KMS-11 (cell line): ENCODE results near the gene PEF1.
A peak's percentile ranks its signal among the peaks of the same experiment; 100 is the strongest.

Source experiments
- H2AFZ ChIP-seq: fragments of 200-600 bp; sonication (generic); 2 replicates; pipeline ENCODE4 v1.6.1; 2016; ENCODE audit warnings: antibody characterized with exemption, mixed run types, low read depth
- H3K27ac ChIP-seq: fragments of 200-600 bp; sonication (generic); 2 replicates; pipeline ENCODE4 v1.6.1; 2016; ENCODE audit warnings: mild to moderate bottlenecking, mixed run types
- H3K27me3 ChIP-seq: fragments of 200-600 bp; sonication (generic); 2 replicates; pipeline ENCODE4 v1.6.1; 2017; ENCODE audit warnings: mild to moderate bottlenecking, low read depth, mixed run types, moderate library complexity; ENCODE audit not compliant: insufficient read depth
- H3K36me3 ChIP-seq: fragments of 200-600 bp; sonication (generic); 2 replicates; pipeline ENCODE4 v1.6.1; 2017; ENCODE audit warnings: mild to moderate bottlenecking, mixed run types; ENCODE audit not compliant: insufficient read depth
- H3K4me1 ChIP-seq: fragments of 200-600 bp; sonication (generic); 2 replicates; pipeline ENCODE4 v1.6.1; 2016; ENCODE audit warnings: mild to moderate bottlenecking, low read depth, mixed run types; ENCODE audit not compliant: poor library complexity, severe bottlenecking
- H3K4me2 ChIP-seq: fragments of 200-600 bp; sonication (generic); 2 replicates; pipeline ENCODE4 v1.7.0; 2016; ENCODE audit warnings: mild to moderate bottlenecking, mixed run types
- H3K4me3 ChIP-seq: fragments of 200-600 bp; sonication (generic); IDR thresholded peaks from 2 replicates; pipeline ENCODE4 v1.6.1; 2017; ENCODE audit warnings: low read depth, low read length, mixed read lengths; ENCODE audit not compliant: insufficient read depth
- H3K79me2 ChIP-seq: fragments of 200-600 bp; sonication (generic); 2 replicates; pipeline ENCODE4 v1.6.1; 2016; ENCODE audit warnings: low read depth, mixed run types; ENCODE audit not compliant: insufficient read depth
- H3K9ac ChIP-seq: fragments of 200-600 bp; sonication (generic); 2 replicates; pipeline ENCODE4 v1.6.1; 2016; ENCODE audit warnings: mild to moderate bottlenecking, mixed run types
- H4K20me1 ChIP-seq: fragments of 200-600 bp; sonication (generic); 2 replicates; pipeline ENCODE4 v1.6.1; 2016; ENCODE audit warnings: mild to moderate bottlenecking, mixed run types; ENCODE audit not compliant: insufficient read depth
- TF ChIP-seq, protein P1 (sequence below): fragments of 200-600 bp; sonication (generic); conservative IDR thresholded peaks from 2 replicates; pipeline ENCODE4 v1.6.1; 2017; ENCODE audit warnings: low read depth, mild to moderate bottlenecking, antibody characterized with exemption, low read length, moderate library complexity, mixed read lengths

PEF1 gene

DNA sequence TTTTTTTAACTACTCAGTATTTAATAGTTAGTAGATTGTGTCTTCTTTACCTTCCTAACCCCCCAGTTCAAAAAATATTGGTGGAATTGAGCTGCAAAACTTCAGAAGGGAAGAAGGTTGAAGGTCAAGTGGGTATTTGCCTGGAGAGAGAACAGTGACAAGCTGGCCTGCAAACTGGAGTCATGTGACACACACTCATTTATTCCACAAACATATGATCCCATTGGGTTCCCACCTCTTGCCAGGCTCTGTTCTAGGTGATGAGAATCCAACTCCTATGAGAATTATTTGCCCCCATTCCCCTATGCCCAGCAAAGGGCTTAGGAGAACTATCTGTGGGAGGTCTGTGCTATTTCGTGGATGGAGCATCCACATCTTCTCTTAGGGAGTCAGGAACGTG, 3.5 kb upstream of the PEF1 start:
- Histone ChIP-seq H3K36me3 (no peaks in the 10 kb centered on the region), H3K27me3 (peaks cover 4% of the 10 kb centered on the region; the same call in 1 of the 2 replicates), H3K79me2 (peaks cover 11% of the 10 kb centered on the region; the same call in 1 of the 2 replicates), H3K4me1 (peaks cover 12% of the 10 kb centered on the region), H4K20me1 (no peaks in the 10 kb centered on the region), H3K9ac (no peak overlapping the region), H3K4me2 (no peak overlapping the region), H3K27ac (no peak overlapping the region), H3K4me3 (no peak overlapping the region), H2AFZ (no peak overlapping the region)
- TF ChIP-seq, protein P1, sequence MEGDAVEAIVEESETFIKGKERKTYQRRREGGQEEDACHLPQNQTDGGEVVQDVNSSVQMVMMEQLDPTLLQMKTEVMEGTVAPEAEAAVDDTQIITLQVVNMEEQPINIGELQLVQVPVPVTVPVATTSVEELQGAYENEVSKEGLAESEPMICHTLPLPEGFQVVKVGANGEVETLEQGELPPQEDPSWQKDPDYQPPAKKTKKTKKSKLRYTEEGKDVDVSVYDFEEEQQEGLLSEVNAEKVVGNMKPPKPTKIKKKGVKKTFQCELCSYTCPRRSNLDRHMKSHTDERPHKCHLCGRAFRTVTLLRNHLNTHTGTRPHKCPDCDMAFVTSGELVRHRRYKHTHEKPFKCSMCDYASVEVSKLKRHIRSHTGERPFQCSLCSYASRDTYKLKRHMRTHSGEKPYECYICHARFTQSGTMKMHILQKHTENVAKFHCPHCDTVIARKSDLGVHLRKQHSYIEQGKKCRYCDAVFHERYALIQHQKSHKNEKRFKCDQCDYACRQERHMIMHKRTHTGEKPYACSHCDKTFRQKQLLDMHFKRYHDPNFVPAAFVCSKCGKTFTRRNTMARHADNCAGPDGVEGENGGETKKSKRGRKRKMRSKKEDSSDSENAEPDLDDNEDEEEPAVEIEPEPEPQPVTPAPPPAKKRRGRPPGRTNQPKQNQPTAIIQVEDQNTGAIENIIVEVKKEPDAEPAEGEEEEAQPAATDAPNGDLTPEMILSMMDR, result no peak

DNA sequence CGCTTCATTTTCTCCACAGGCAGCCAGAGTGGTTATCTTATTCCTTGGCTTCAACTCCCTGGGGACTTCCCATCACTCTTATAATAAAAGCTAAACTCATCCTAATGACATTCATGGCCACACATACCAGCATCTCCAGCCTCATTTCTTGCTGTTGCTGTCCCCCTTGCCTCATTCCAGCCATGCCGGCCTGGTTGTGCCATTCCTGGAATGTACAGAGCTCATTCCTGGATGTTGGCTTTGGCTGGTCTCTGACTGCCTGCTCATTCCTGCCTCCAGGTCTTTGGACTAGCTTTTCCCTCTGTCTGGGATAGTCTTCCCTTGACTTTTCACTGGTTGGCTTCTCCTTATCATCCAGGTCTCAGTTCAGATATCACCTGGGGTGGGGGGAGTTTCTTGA, 2.4 kb upstream of the PEF1 start:
- H3K79me2 ChIP-seq, result peaks cover 15% of the 10 kb centered on the region; the same call in 1 of the 2 replicates
- no peaks in the 10 kb centered on the region for H4K20me1 ChIP-seq
- H3K4me2 ChIP-seq, result no peak overlapping the region
- H3K27me3 ChIP-seq, result peaks cover 4% of the 10 kb centered on the region; the same call in 1 of the 2 replicates
- TF ChIP-seq, protein P1, result no peak
- no peak overlapping the region for H3K4me3 ChIP-seq
- no peak overlapping the region for H3K27ac ChIP-seq
- H2AFZ ChIP-seq, result no peak overlapping the region
- peaks cover 12% of the 10 kb centered on the region for H3K4me1 ChIP-seq
- no peak overlapping the region for H3K9ac ChIP-seq
- no peaks in the 10 kb centered on the region for H3K36me3 ChIP-seq

DNA sequence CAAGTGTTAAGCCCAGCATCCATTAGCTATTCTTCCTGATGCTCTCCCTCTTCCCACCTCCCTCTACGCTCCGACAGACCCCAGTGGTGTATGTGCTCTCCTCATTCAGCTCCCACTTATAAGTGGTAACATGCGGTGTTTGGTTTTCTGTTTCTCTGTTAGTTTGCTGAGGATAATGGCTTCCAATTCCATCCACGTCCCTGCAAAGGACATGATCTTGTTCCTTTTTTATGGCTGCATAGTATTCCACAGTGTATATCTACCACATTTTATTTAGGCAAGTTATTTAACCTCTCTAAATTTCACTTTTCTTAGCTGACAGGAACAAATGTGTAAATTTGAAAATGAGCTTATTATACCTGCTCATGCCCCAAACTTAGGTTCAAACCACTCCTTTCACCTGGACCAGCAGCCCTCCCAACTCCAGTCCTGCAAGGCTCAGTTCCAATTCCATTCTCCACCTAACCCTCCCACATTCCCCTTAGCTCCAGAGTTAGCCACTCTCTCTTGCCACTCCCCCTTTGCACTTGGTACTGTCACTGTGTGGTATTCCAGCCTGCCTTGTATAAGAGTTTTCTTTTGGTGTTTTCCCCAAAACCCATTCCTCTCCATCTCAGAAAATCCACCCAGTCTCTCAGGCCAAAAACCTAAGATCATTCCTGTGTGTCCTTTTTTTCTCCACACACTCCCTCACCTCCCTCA, 1.7 kb upstream of the PEF1 start:
- H3K4me2 ChIP-seq, result no peak overlapping the region
- H3K36me3 ChIP-seq, result no peaks in the 10 kb centered on the region
- H3K27ac ChIP-seq, result no peak overlapping the region
- H4K20me1 ChIP-seq, result no peaks in the 10 kb centered on the region
- H3K79me2 ChIP-seq, result peaks cover 21% of the 10 kb centered on the region; the same call in 1 of the 2 replicates
- peaks cover 3% of the 10 kb centered on the region; the same call in 1 of the 2 replicates for H3K27me3 ChIP-seq
- H2AFZ ChIP-seq, result no peak overlapping the region
- peaks cover 12% of the 10 kb centered on the region for H3K4me1 ChIP-seq
- no peak overlapping the region for H3K9ac ChIP-seq
- no peak overlapping the region for H3K4me3 ChIP-seq
- TF ChIP-seq, protein P1, result no peak

DNA sequence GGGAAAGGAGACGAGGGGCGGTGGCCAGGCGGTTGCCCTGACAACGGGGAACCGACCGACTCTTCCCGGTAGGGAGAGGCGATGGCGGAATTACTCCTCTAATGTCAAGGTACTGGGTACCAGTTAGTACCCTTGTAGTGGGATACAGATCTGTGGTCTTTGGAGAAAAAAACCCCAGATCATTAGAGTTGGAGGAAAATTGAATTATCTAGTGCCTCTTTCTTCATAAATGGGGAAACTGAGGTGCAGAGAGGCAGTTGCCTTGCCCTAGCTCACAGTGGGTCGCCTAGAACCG, 545 bp upstream of the PEF1 start:
- no peaks in the 10 kb centered on the region for H3K36me3 ChIP-seq
- TF ChIP-seq, protein P1, result no peak
- H3K79me2 ChIP-seq, result peaks cover 28% of the 10 kb centered on the region; the same call in 1 of the 2 replicates
- peak overlapping the region; percentile 95 for H3K4me3 ChIP-seq
- H4K20me1 ChIP-seq, result no peaks in the 10 kb centered on the region; the same call in 1 of the 2 replicates
- H3K27ac ChIP-seq, result peak overlapping the region; percentile 85
- no peaks in the 10 kb centered on the region for H3K27me3 ChIP-seq
- peak overlapping the region; percentile 97 for H2AFZ ChIP-seq
- peak overlapping the region; percentile 94 for H3K9ac ChIP-seq
- peaks cover 12% of the 10 kb centered on the region for H3K4me1 ChIP-seq
- peak overlapping the region; percentile 95 for H3K4me2 ChIP-seq
